Cerebellar nuclear complex (tissue), 1 donor: Measurements from ENCODE around the gene FAM118A.
"Not testable (repeated sequence)": the region's sequence is repeated elsewhere in the genome, so short reads cannot be mapped to it uniquely, and the experiment has no call there.

Experiments used
- DNase-seq, 2 experiments: peaks; one replicate each; lab custom pipeline; 2025; lab: John Stamatoyannopoulos, UW

FAM118A gene

GRCh38 chr22:45310331-45310976, 720 bp downstream of the FAM118A start:
- no peak for DNase-seq

GRCh38 chr22:45310977-45311531, 1.3 kb downstream of the FAM118A start:
- no peak for DNase-seq

- DNase-seq: no peak
These were observed 2.7 kb downstream of the FAM118A start for GRCh38 chr22:45312415-45312814.

- DNase-seq: no peak
These were observed 3.1 kb downstream of the FAM118A start for GRCh38 chr22:45312856-45313255.

- DNase-seq: no peak
These were observed 4.5 kb downstream of the FAM118A start for GRCh38 chr22:45314054-45314721.

- DNase-seq: no peak
These were observed 5.1 kb downstream of the FAM118A start for GRCh38 chr22:45314786-45315185.

GRCh38 chr22:45316796-45317526, 7.2 kb downstream of the FAM118A start:
- DNase-seq: no peak

- DNase-seq: peak in 1 of 2 experiments; percentile 13
These were observed 7.9 kb downstream of the FAM118A start for GRCh38 chr22:45317551-45318167.

- DNase-seq: peak in 1 of 2 experiments; percentile 7
These were observed 8.4 kb downstream of the FAM118A start for GRCh38 chr22:45318168-45318557.

GRCh38 chr22:45318558-45319323, 9.0 kb downstream of the FAM118A start:
- no peak for DNase-seq

GRCh38 chr22:45319324-45319685, 9.6 kb downstream of the FAM118A start:
- DNase-seq: no peak

GRCh38 chr22:45320357-45320976, 10.7 kb downstream of the FAM118A start:
- DNase-seq: no peak

- no peak for DNase-seq
These were observed 12.1 kb downstream of the FAM118A start for GRCh38 chr22:45321827-45322226.

- DNase-seq: no peak
These were observed 13.3 kb downstream of the FAM118A start for GRCh38 chr22:45322873-45323525.

GRCh38 chr22:45323695-45324094, 14.0 kb downstream of the FAM118A start:
- no peak for DNase-seq

GRCh38 chr22:45324311-45324711, 14.6 kb downstream of the FAM118A start:
- no peak for DNase-seq

- not testable (repeated sequence) for DNase-seq
These were observed 18.5 kb downstream of the FAM118A start for GRCh38 chr22:45328261-45328660.

- no peak for DNase-seq
These were observed 19.2 kb downstream of the FAM118A start for GRCh38 chr22:45328822-45329529.

- DNase-seq: peak in 1 of 2 experiments; percentile 6
These were observed 19.8 kb downstream of the FAM118A start for GRCh38 chr22:45329530-45329936.

- no peak for DNase-seq
These were observed 20.8 kb downstream of the FAM118A start for GRCh38 chr22:45330548-45330947.
